ENCODE results near the gene RAB3GAP2.
"Not testable (repeated sequence)": the region's sequence is repeated elsewhere in the genome, so short reads cannot be mapped to it uniquely, and the experiment has no call there.

DNA sequence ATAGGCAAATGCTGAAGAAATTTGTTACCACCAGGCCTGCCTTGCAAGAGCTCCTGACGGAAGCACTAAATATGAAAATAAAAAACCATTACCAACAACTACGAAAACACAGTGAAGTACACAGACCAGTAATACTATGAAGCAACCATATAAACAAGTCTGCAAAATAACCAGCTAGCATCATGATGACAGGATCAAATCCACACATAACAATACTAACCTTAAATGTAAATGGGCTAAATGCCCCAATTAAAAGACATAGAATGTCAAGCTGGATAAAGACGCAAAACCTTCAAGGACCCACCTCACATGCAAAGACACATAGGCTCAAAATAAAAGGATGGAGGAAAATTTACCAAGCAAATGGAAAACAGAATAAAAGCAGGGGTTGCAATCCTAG, 16.1 kb downstream of the RAB3GAP2 start:
- TF ChIP-seq CTCF, POLR2A (IDR thresholded peaks at IDR 0.05): not testable (repeated sequence)
